Activated naive CD8-positive, alpha-beta T cell treated with anti-CD3 and anti-CD28 coated beads, Interleukin-2, amount 50 U/mL, for 24 hours (primary cell): ENCODE measurements around the gene MEPCE.
A peak's percentile ranks its signal among the peaks of the same experiment; 100 is the strongest.

Source experiments
- ATAC-seq: fragments of 150-1000 bp; cut with Tn5 transposase; one replicate; pipeline ENCODE4 v1.10.0; 2021
- DNase-seq: peaks from one replicate; pipeline ENCODE4 v3.0.0; 2021
- H3K27ac Mint-ChIP-seq: one replicate; pipeline ENCODE4 v1.8.0; 2021; ENCODE audit warnings: mild to moderate bottlenecking, mixed read lengths
- H3K27me3 Mint-ChIP-seq: one replicate; pipeline ENCODE4 v1.8.0; 2021; ENCODE audit warnings: mixed read lengths
- H3K36me3 Mint-ChIP-seq: one replicate; pipeline ENCODE4 v1.8.0; 2021; ENCODE audit warnings: low read depth, mixed read lengths
- H3K4me1 Mint-ChIP-seq: one replicate; pipeline ENCODE4 v1.8.0; 2021; ENCODE audit warnings: mixed read lengths
- H3K4me3 Mint-ChIP-seq: one replicate; pipeline ENCODE4 v1.8.0; 2021; ENCODE audit warnings: mild to moderate bottlenecking, moderate library complexity, mixed read lengths
- H3K9me3 Mint-ChIP-seq: one replicate; pipeline ENCODE4 v1.8.0; 2021; ENCODE audit warnings: mixed read lengths

The MEPCE gene

GRCh38 chr7:100397315-100398081, 32.1 kb upstream of the MEPCE start:
- peak overlapping the region; percentile 54 for H3K4me3 Mint-ChIP-seq
- ATAC-seq (no peak), DNase-seq (no peak)
- H3K27me3 Mint-ChIP-seq: peaks cover 6% of the 10 kb centered on the region
- H3K27ac Mint-ChIP-seq: peak overlapping the region; percentile 73
- no peaks in the 10 kb centered on the region for H3K36me3 Mint-ChIP-seq
- peaks cover 32% of the 10 kb centered on the region for H3K4me1 Mint-ChIP-seq
- no peaks in the 10 kb centered on the region for H3K9me3 Mint-ChIP-seq

DNA sequence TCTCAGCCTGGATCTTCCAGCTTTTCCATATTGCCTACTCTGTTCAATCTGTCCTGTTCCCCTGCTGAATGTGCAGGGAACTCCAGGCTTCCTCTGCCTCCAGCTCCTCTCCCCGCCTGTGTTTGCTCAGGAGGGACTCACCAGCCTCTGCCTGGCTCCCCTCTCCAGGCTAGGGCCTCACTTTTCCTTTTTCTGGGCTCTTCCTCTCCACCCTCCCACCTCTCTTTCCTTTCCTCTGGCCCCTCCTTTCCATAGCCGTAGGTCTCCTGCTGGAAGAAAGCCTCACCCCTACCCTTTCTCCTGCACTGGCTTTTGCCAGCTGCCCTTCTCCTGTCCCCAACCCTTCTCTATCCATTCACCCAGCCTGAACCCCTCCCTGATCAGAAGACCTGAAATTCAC, 31.4 kb upstream of the MEPCE start:
- no peak overlapping the region for H3K4me3 Mint-ChIP-seq
- peaks cover 32% of the 10 kb centered on the region for H3K4me1 Mint-ChIP-seq
- peaks cover 6% of the 10 kb centered on the region for H3K27me3 Mint-ChIP-seq
- no peak for DNase-seq
- no peaks in the 10 kb centered on the region for H3K36me3 Mint-ChIP-seq
- ATAC-seq: no peak
- H3K9me3 Mint-ChIP-seq: no peaks in the 10 kb centered on the region
- H3K27ac Mint-ChIP-seq: no peak overlapping the region

GRCh38 chr7:100400041-100400440, 29.6 kb upstream of the MEPCE start:
- peaks cover 6% of the 10 kb centered on the region for H3K27me3 Mint-ChIP-seq
- no peak overlapping the region for H3K4me3 Mint-ChIP-seq
- H3K27ac Mint-ChIP-seq: no peak overlapping the region
- H3K36me3 Mint-ChIP-seq: no peaks in the 10 kb centered on the region
- ATAC-seq: no peak
- DNase-seq: no peak
- H3K9me3 Mint-ChIP-seq: no peaks in the 10 kb centered on the region
- peaks cover 29% of the 10 kb centered on the region for H3K4me1 Mint-ChIP-seq

- Mint-ChIP-seq H3K36me3 (no peaks in the 10 kb centered on the region), H3K9me3 (no peaks in the 10 kb centered on the region), H3K27ac (no peak overlapping the region), H3K27me3 (peaks cover 6% of the 10 kb centered on the region), H3K4me3 (no peak overlapping the region), H3K4me1 (peaks cover 26% of the 10 kb centered on the region)
- DNase-seq (peak; percentile 10), ATAC-seq (no peak)
Observed at GRCh38 chr7:100400656-100401055, 29.0 kb upstream of the MEPCE start.

- Mint-ChIP-seq H3K27me3 (peaks cover 6% of the 10 kb centered on the region), H3K9me3 (no peaks in the 10 kb centered on the region)
- ATAC-seq: no peak
Observed at GRCh38 chr7:100401811-100402210, 27.8 kb upstream of the MEPCE start.

DNA sequence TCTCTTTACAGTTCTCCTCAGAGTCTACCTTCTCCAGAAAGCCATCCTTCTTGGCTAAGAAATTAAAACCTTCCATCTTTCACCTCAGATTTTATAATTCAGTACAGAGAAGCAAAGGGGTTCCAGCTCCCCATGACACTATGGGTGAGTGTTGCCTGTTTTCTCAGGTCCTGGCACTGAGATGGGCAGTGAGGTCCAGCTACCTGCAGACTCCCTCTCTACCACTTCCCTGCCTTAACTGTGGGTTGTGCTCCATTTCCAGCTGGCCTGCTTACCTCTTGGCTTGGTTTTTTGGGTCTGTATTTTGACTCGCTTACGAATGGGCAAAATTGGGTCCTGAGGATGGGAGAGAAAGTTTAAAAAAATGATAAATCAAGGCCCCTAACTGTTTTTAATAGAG, 27.4 kb upstream of the MEPCE start:
- Mint-ChIP-seq H3K4me1 (peaks cover 14% of the 10 kb centered on the region), H3K27ac (no peak overlapping the region), H3K9me3 (no peaks in the 10 kb centered on the region), H3K4me3 (no peak overlapping the region), H3K36me3 (no peaks in the 10 kb centered on the region), H3K27me3 (peaks cover 6% of the 10 kb centered on the region)
- ATAC-seq (no peak), DNase-seq (no peak)

More at GRCh38 chr7:100401811-100402210, 27.8 kb upstream of the MEPCE start:
- H3K4me1 Mint-ChIP-seq: peaks cover 18% of the 10 kb centered on the region
- no peak for DNase-seq
- H3K27ac Mint-ChIP-seq: no peak overlapping the region
- H3K36me3 Mint-ChIP-seq: no peaks in the 10 kb centered on the region
- H3K4me3 Mint-ChIP-seq: no peak overlapping the region

DNA sequence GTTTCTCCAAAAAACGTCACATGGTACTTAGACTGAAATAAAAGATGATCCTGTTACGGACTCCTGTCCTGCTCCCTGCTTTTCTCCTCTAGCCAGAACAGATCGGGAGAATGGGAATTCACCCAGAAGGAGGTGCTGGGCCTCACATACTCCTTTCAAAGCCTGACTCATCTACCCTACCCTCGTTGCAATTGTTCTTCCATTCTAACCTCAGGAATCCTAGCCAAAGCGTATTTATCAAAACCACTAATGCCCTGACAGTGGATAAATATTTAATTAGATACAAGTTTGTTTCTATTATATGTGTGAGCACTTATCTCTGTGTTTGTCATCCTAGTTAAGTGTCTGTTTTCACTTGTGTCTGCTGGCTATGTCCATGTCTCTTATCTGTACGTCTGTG, 22.9 kb upstream of the MEPCE start:
- Mint-ChIP-seq H3K27me3 (no peaks in the 10 kb centered on the region), H3K36me3 (no peaks in the 10 kb centered on the region), H3K4me1 (peaks cover 3% of the 10 kb centered on the region), H3K9me3 (no peaks in the 10 kb centered on the region), H3K4me3 (no peak overlapping the region), H3K27ac (no peak overlapping the region)
- DNase-seq (no peak), ATAC-seq (no peak)

GRCh38 chr7:100407285-100408180, 22.1 kb upstream of the MEPCE start:
- H3K4me3 Mint-ChIP-seq: no peak overlapping the region
- H3K9me3 Mint-ChIP-seq: no peaks in the 10 kb centered on the region
- peaks cover 3% of the 10 kb centered on the region for H3K4me1 Mint-ChIP-seq
- ATAC-seq (peak; percentile 81), DNase-seq (no peak)
- H3K27ac Mint-ChIP-seq: no peak overlapping the region
- H3K36me3 Mint-ChIP-seq: no peaks in the 10 kb centered on the region
- H3K27me3 Mint-ChIP-seq: no peaks in the 10 kb centered on the region

- Mint-ChIP-seq H3K4me3 (no peak overlapping the region), H3K9me3 (no peaks in the 10 kb centered on the region), H3K36me3 (no peaks in the 10 kb centered on the region), H3K27me3 (no peaks in the 10 kb centered on the region), H3K4me1 (peaks cover 4% of the 10 kb centered on the region), H3K27ac (no peak overlapping the region)
- ATAC-seq: no peak
- DNase-seq: no peak
Observed at GRCh38 chr7:100411101-100411500, 18.5 kb upstream of the MEPCE start.

- Mint-ChIP-seq H3K4me1 (peaks cover 2% of the 10 kb centered on the region), H3K4me3 (no peak overlapping the region), H3K27me3 (no peaks in the 10 kb centered on the region), H3K9me3 (no peaks in the 10 kb centered on the region), H3K27ac (no peak overlapping the region), H3K36me3 (no peaks in the 10 kb centered on the region)
- DNase-seq (no peak), ATAC-seq (no peak)
Observed at GRCh38 chr7:100413346-100413745, 16.3 kb upstream of the MEPCE start.

GRCh38 chr7:100413889-100414288, 15.7 kb upstream of the MEPCE start:
- H3K27me3 Mint-ChIP-seq: no peaks in the 10 kb centered on the region
- H3K9me3 Mint-ChIP-seq: no peaks in the 10 kb centered on the region
- no peak for ATAC-seq
- no peak overlapping the region for H3K27ac Mint-ChIP-seq
- H3K4me1 Mint-ChIP-seq: peaks cover 2% of the 10 kb centered on the region
- H3K4me3 Mint-ChIP-seq: no peak overlapping the region
- DNase-seq: no peak
- H3K36me3 Mint-ChIP-seq: no peaks in the 10 kb centered on the region

DNA sequence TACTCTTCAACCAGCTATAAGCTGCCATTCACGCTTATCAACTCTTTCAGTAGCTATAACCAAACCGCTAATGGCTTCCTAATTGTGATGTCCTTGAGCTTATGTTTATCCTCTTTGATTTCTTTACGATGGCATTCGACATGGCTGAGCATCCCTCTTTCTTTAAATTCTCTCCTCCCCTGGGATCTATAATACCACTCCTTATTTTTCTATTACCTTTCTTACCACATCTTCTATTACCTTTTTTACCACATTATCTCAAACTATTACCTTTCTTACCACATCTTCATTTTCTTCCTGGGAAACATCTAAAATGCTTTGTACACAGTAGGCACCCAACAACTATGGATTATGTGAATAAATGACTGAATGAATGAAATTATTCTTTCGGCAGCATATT, 14.2 kb upstream of the MEPCE start:
- ATAC-seq (no peak), DNase-seq (no peak)
- no peaks in the 10 kb centered on the region for H3K27me3 Mint-ChIP-seq
- no peak overlapping the region for H3K4me3 Mint-ChIP-seq
- H3K4me1 Mint-ChIP-seq: peaks cover 2% of the 10 kb centered on the region
- H3K27ac Mint-ChIP-seq: no peak overlapping the region
- H3K9me3 Mint-ChIP-seq: no peaks in the 10 kb centered on the region
- no peaks in the 10 kb centered on the region for H3K36me3 Mint-ChIP-seq

DNA sequence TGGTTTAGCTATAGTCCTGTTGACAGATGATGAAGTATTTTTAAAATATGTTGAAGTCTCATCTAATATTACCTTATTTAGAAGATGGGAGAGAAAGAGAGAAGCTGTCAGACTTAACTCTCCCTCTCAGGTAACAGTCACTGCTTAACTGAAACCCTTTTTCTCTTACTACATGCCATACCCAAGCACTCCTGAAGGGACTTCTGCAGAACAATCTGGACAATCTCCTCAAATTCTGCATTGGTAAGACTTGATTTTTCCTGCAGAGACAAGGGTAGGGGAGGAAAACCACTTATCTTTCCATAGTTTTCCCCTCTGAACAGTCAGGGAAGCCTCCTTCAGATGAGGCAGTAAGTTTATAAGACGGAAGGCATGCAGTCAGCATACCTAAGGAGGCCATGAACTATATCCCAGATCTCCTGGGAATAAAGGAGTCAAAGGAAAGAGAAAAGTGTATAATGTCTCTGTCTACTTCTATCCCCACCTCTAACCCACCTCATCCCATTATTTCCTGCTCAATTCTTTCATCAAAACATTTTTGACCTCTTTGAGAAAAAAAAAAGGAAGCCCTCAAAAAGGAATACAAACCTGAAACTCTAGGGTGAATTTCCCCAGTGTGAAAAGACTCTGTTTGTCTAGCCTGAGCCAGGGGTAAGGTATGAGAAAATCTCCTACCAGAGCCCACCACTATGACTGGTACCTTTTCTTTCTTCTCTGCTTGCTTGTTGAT, 10.5 kb upstream of the MEPCE start:
- no peak overlapping the region for H3K4me3 Mint-ChIP-seq
- no peaks in the 10 kb centered on the region for H3K4me1 Mint-ChIP-seq
- ATAC-seq (no peak), DNase-seq (no peak)
- no peak overlapping the region for H3K27ac Mint-ChIP-seq
- H3K36me3 Mint-ChIP-seq: no peaks in the 10 kb centered on the region
- no peaks in the 10 kb centered on the region for H3K27me3 Mint-ChIP-seq
- H3K9me3 Mint-ChIP-seq: no peaks in the 10 kb centered on the region

DNA sequence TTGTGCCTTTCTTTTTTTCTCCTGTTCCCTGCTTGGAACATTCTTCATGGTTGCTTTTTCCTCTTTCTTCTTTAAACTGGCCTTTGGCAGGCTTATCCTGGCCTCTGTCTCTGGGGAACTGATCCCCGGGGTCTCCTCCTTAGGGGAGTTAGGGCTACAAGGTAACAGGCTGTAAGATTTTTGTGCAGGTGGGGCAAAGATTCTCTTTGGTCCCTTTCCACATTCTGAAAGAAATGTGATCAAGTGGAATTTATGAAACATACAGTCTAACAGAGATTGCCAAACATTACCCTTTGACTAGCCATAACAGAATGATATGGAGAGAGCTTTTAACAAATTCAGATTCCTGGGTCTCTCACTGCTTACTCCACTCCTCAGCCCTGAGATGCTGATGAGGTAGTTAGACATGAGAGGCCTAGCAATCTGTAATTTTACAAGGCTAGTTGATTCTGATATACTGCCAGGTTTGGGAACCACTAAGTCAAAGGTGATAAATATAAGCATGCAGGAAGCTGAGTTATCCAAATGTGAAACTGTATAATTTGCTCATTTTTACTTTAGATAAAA, 9.9 kb upstream of the MEPCE start:
- Mint-ChIP-seq H3K9me3 (no peaks in the 10 kb centered on the region), H3K36me3 (no peaks in the 10 kb centered on the region), H3K4me1 (no peaks in the 10 kb centered on the region), H3K27me3 (no peaks in the 10 kb centered on the region), H3K4me3 (no peak overlapping the region), H3K27ac (no peak overlapping the region)
- DNase-seq (no peak), ATAC-seq (no peak)
